Type B pancreatic cell (in vitro differentiated cells): Measurements from ENCODE around the gene CD79A. TPM values are rescaled to one million over a fixed set of nuclear protein-coding genes. Genes with fewer than 3 reads are reported as not detected.
A peak's percentile ranks its signal among the peaks of the same experiment; 100 is the strongest.

Source experiments
- DNase-seq: peaks from one replicate; pipeline ENCODE4 v3.0.0; 2021; ENCODE audit warnings: mixed read lengths; ENCODE audit not compliant: unreplicated experiment; ENCODE audit errors: extremely low spot score
- H3K27ac Mint-ChIP-seq: 2 replicates; pipeline ENCODE4 v1.8.0; 2021; ENCODE audit warnings: mild to moderate bottlenecking, mixed read lengths
- H3K27me3 Mint-ChIP-seq: 2 replicates; pipeline ENCODE4 v1.8.0; 2021; ENCODE audit warnings: mixed read lengths
- H3K36me3 Mint-ChIP-seq: 2 replicates; pipeline ENCODE4 v1.8.0; 2021; ENCODE audit warnings: mixed read lengths
- H3K4me1 Mint-ChIP-seq: one replicate; pipeline ENCODE4 v1.8.0; 2021; ENCODE audit warnings: mixed read lengths; ENCODE audit not compliant: unreplicated experiment
- H3K4me3 Mint-ChIP-seq: 2 replicates; pipeline ENCODE4 v1.8.0; 2021; ENCODE audit warnings: mild to moderate bottlenecking, mixed read lengths
- H3K9me3 Mint-ChIP-seq: 2 replicates; pipeline ENCODE4 v1.8.0; 2021; ENCODE audit warnings: mixed read lengths
- CTCF ChIP-seq: fragments of 200-600 bp; sonication (generic); conservative IDR thresholded peaks from 2 replicates; pipeline ENCODE4 v1.5.0; 2021; ENCODE audit warnings: antibody characterized with exemption, mild to moderate bottlenecking
- total RNA-seq: library from RNA; stranded (reverse); gene quantifications from 2 replicates; pipeline ENCODE4 v1.2.1, GENCODE V29; 2021; ENCODE audit warnings: low replicate concordance

Gene CD79A
- total RNA-seq, 1 donor from 2014 or later, result 0.48 TPM

GRCh38 chr19:41887711-41888382 is 10.8 kb downstream of the CD79A start:
- H3K36me3 Mint-ChIP-seq, result peaks cover 3% of the 10 kb centered on the region
- no peaks in the 10 kb centered on the region for H3K9me3 Mint-ChIP-seq
- peak overlapping the region; percentile 32 for H3K27ac Mint-ChIP-seq
- DNase-seq, result no peak
- H3K27me3 Mint-ChIP-seq, result peaks cover 6% of the 10 kb centered on the region
- no peak overlapping the region for H3K4me3 Mint-ChIP-seq
- H3K4me1 Mint-ChIP-seq, result peaks cover 15% of the 10 kb centered on the region
- no peak for TF ChIP-seq CTCF

GRCh38 chr19:41888926-41889325 is 11.8 kb downstream of the CD79A start:
- TF ChIP-seq CTCF, result no peak
- peaks cover 3% of the 10 kb centered on the region for H3K36me3 Mint-ChIP-seq
- H3K27me3 Mint-ChIP-seq, result peaks cover 1% of the 10 kb centered on the region
- peaks cover 15% of the 10 kb centered on the region for H3K4me1 Mint-ChIP-seq
- H3K9me3 Mint-ChIP-seq, result no peaks in the 10 kb centered on the region
- H3K27ac Mint-ChIP-seq, result no peak overlapping the region
- no peak overlapping the region for H3K4me3 Mint-ChIP-seq
- DNase-seq, result no peak

GRCh38 chr19:41889896-41890295 is 12.8 kb downstream of the CD79A start:
- H3K9me3 Mint-ChIP-seq, result no peaks in the 10 kb centered on the region
- no peak for DNase-seq

GRCh38 chr19:41890936-41891335 is 13.9 kb downstream of the CD79A start:
- Mint-ChIP-seq H3K27ac (no peak overlapping the region), H3K4me3 (no peak overlapping the region), H3K36me3 (peaks cover 3% of the 10 kb centered on the region), H3K27me3 (no peaks in the 10 kb centered on the region), H3K4me1 (peaks cover 10% of the 10 kb centered on the region), H3K9me3 (no peaks in the 10 kb centered on the region)
- DNase-seq, result no peak
- TF ChIP-seq CTCF, result no peak

More at GRCh38 chr19:41889896-41890295, 12.8 kb downstream of the CD79A start:
- Mint-ChIP-seq H3K4me1 (peaks cover 14% of the 10 kb centered on the region), H3K27me3 (no peaks in the 10 kb centered on the region), H3K27ac (no peak overlapping the region), H3K4me3 (no peak overlapping the region), H3K36me3 (peaks cover 3% of the 10 kb centered on the region)
- no peak for TF ChIP-seq CTCF

- no peak for TF ChIP-seq CTCF
- Mint-ChIP-seq H3K4me1 (no peaks in the 10 kb centered on the region), H3K27ac (no peak overlapping the region)
Observed at GRCh38 chr19:41892173-41892902, 15.3 kb downstream of the CD79A start.

More at GRCh38 chr19:41892173-41892902, 15.3 kb downstream of the CD79A start:
- Mint-ChIP-seq H3K4me3 (no peak overlapping the region), H3K36me3 (peaks cover 3% of the 10 kb centered on the region), H3K27me3 (no peaks in the 10 kb centered on the region), H3K9me3 (no peaks in the 10 kb centered on the region)
- no peak for DNase-seq
